ENCODE measurements around the gene ZNF467. TPM values are rescaled to one million over a fixed set of nuclear protein-coding genes. Genes with fewer than 3 reads are reported as not detected.

ZNF467 gene
- total and polyA plus RNA-seq, 8 donors: 3.1 to 16.4 (median 12.2) TPM; not detected in 1

DNA sequence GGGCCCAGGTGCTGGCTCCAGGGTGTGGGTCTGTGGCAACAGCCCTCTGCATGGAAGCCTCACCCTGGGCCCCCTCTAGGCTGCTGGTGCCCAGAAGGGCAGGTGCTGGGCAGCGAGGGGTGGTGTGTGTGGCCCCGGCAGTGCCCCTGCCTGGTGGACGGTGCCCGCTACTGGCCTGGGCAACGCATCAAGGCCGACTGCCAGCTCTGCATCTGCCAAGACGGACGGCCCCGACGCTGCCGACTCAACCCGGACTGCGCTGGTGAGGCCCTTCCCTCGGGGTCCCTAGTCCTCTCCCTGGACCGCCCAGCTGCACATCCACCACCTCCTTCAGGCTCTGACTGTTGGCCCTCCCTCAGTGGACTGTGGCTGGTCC is 18.8 kb upstream of the ZNF467 start:
- intact Hi-C loops (cut with DNase I; ENCODE audit: low total_unique reads): no loop called here
- Histone ChIP-seq H3K4me1 (peaks cover 6 to 19% (median 12%) of the 10 kb centered on the region in 4 donors), H3K36me3 (no peaks in the 10 kb centered on the region), H3K4me3 (no peak overlapping the region), H3K27me3 (peaks cover 0 to 55% (median 43%) of the 10 kb centered on the region in 3 donors), H3K27ac (no peak overlapping the region), H3K9me3 (no peaks in the 10 kb centered on the region)
- 84 to 96% (median 92%) methylated on average over 11 to 15 of the region's 15 CpGs for WGBS, 5 donors
- TF ChIP-seq EP300 (IDR thresholded peaks at IDR 0.05): no peak
- no peak for TF ChIP-seq POLR2AphosphoS5 (IDR thresholded peaks at IDR 0.05)
- no peak for TF ChIP-seq POLR2A (IDR thresholded peaks at IDR 0.05)
- no peak for TF ChIP-seq CTCF (IDR thresholded peaks at IDR 0.05)
- no peak for DNase-seq

GRCh38 chr7:149791411-149792219 is 18.2 kb upstream of the ZNF467 start:
- no peak overlapping the region for H3K4me3 ChIP-seq
- peaks cover 6 to 20% (median 14%) of the 10 kb centered on the region in 4 donors for H3K4me1 ChIP-seq
- no peak for DNase-seq
- H3K36me3 ChIP-seq: no peaks in the 10 kb centered on the region
- H3K27ac ChIP-seq: no peak overlapping the region
- TF ChIP-seq CTCF (IDR thresholded peaks at IDR 0.05): no peak
- no peak for TF ChIP-seq EP300 (IDR thresholded peaks at IDR 0.05)
- TF ChIP-seq POLR2A (IDR thresholded peaks at IDR 0.05): no peak
- TF ChIP-seq POLR2AphosphoS5 (IDR thresholded peaks at IDR 0.05): no peak
- H3K9me3 ChIP-seq: no peaks in the 10 kb centered on the region
- intact Hi-C loops (cut with DNase I; ENCODE audit: low total_unique reads): no loop called here
- 80 to 96% (median 93%) methylated on average over 1 to 21 of the region's 21 CpGs for WGBS, 5 donors
- peaks cover 0 to 58% (median 43%) of the 10 kb centered on the region in 3 donors for H3K27me3 ChIP-seq

DNA sequence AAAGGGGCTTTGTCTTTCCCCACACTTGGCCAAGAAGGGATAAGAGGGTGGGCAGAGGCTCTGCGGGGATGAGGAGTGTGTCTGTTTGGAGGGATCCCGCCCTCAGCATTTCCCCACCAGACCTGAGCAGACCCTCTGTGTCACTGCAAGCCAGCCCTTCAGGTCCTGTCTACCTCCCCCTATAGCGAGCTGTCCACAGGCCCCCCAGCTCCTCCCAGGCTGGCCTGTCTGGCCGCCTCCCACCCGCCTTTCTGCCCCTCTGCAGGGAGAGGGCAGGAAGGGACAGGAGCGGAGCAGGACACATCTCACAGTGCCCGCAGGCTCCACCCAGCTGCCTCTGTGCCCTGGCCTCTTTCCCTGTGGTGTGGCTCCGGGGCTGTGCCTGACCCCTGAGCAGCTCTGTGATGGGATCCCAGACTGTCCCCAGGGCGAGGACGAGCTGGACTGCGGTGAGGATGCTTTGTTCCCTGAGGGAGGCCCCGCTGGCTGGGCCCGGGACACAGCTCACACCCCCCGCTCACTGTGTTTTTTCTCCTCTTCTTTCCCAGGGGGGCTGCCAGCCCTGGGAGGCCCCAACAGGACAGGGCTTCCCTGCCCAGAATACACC is 17.5 kb upstream of the ZNF467 start:
- H3K36me3 ChIP-seq: no peaks in the 10 kb centered on the region
- 84 to 92% (median 88%) methylated on average over 11 to 14 of the region's 14 CpGs for WGBS, 5 donors
- no peaks in the 10 kb centered on the region for H3K9me3 ChIP-seq
- no peak overlapping the region for H3K27ac ChIP-seq
- DNase-seq: no peak
- no peak overlapping the region for H3K4me3 ChIP-seq
- intact Hi-C loops (cut with DNase I; ENCODE audit: low total_unique reads): no loop called here
- H3K27me3 ChIP-seq: peaks cover 0 to 58% (median 43%) of the 10 kb centered on the region in 3 donors
- TF ChIP-seq CTCF (IDR thresholded peaks at IDR 0.05): no peak
- TF ChIP-seq POLR2A (IDR thresholded peaks at IDR 0.05): no peak
- no peak for TF ChIP-seq POLR2AphosphoS5 (IDR thresholded peaks at IDR 0.05)
- no peak for TF ChIP-seq EP300 (IDR thresholded peaks at IDR 0.05)
- H3K4me1 ChIP-seq: peaks cover 6 to 20% (median 14%) of the 10 kb centered on the region in 4 donors

- peaks cover 0 to 58% (median 43%) of the 10 kb centered on the region in 3 donors for H3K27me3 ChIP-seq
- H3K27ac ChIP-seq: no peak overlapping the region
- 3 to 10% (median 9%) methylated on average over 12 to 55 of the region's 56 CpGs for WGBS, 5 donors
- intact Hi-C loops (cut with DNase I; ENCODE audit: low total_unique reads): no loop called here
- peaks cover 6 to 20% (median 14%) of the 10 kb centered on the region in 4 donors for H3K4me1 ChIP-seq
- H3K36me3 ChIP-seq: no peaks in the 10 kb centered on the region
- H3K9me3 ChIP-seq: no peaks in the 10 kb centered on the region
- no peak overlapping the region for H3K4me3 ChIP-seq
- TF ChIP-seq CTCF (IDR thresholded peaks at IDR 0.05): peak in 3 of 7 experiments; percentile 28 to 36 (median 31)
- TF ChIP-seq POLR2A (IDR thresholded peaks at IDR 0.05): no peak
- DNase-seq: peak; percentile 51 to 77
Observed at GRCh38 chr7:149790146-149790548, 16.8 kb upstream of the ZNF467 start.
